Neural progenitor cell (in vitro differentiated cells): ENCODE measurements around the gene GPI.

ENCODE experiments used
- EZH2 ChIP-seq: fragments of 200-600 bp; sonication (generic); IDR thresholded peaks from 2 replicates; pipeline ENCODE4 v1.6.1; 2017; ENCODE audit warnings: antibody characterized with exemption, mild to moderate bottlenecking, moderate library complexity
- TF ChIP-seq, protein P1 (sequence below): fragments of 200-600 bp; sonication (generic); IDR thresholded peaks from 2 replicates; pipeline ENCODE4 v1.5.1; 2017; ENCODE audit warnings: antibody characterized with exemption, mild to moderate bottlenecking

DNA sequence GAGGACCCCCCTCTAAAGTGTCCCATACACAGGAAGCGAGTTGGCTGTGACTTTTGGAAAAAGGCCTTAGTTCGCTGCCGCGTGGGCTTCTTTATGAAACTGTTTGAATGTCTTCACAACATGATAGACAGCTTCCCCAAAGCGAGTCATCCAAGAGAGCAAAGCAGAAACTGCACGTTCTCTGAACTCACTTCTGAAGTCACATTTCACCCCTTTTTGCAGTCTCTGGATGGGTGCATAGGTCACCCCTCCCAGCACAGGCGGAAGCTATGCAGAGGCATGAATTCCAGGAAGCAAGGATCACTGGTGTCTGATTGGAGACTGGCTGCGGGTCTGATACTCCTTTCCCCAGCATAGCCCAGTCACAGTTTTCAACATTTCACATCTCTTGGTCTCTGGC lies 10.6 kb downstream of the GPI start:
- TF ChIP-seq, protein P1, sequence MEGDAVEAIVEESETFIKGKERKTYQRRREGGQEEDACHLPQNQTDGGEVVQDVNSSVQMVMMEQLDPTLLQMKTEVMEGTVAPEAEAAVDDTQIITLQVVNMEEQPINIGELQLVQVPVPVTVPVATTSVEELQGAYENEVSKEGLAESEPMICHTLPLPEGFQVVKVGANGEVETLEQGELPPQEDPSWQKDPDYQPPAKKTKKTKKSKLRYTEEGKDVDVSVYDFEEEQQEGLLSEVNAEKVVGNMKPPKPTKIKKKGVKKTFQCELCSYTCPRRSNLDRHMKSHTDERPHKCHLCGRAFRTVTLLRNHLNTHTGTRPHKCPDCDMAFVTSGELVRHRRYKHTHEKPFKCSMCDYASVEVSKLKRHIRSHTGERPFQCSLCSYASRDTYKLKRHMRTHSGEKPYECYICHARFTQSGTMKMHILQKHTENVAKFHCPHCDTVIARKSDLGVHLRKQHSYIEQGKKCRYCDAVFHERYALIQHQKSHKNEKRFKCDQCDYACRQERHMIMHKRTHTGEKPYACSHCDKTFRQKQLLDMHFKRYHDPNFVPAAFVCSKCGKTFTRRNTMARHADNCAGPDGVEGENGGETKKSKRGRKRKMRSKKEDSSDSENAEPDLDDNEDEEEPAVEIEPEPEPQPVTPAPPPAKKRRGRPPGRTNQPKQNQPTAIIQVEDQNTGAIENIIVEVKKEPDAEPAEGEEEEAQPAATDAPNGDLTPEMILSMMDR = no peak
- no peak for TF ChIP-seq EZH2
